Measurements from ENCODE around the gene NEK10. TPM values are rescaled to one million over a fixed set of nuclear protein-coding genes. Genes with fewer than 3 reads are reported as not detected.

NEK10 gene
- total RNA-seq, 1 donor from 2014 or later = 0.67 TPM

DNA sequence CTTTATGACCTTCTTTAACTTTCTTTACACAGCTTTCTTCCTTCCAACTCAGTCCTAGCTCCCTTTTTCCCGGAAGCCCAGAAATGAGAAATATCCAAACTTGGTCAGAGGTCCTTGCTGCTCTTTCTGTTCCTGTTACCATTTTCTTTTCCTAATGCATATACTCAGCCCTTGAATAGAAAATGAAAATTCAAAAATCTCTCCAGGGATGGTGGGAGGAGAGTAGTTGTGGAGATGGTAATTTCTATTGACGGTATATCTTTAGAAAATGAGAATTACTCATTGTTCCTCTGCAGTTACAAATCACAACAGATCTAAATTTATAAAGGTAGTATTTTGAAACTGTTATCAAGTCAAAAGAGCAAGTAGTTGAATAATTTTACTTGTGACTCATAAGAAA, 255.1 kb downstream of the NEK10 start:
- no peak overlapping the region for H3K4me3 ChIP-seq (ENCODE audit: low read depth, low read length)
- TF ChIP-seq, protein P1, sequence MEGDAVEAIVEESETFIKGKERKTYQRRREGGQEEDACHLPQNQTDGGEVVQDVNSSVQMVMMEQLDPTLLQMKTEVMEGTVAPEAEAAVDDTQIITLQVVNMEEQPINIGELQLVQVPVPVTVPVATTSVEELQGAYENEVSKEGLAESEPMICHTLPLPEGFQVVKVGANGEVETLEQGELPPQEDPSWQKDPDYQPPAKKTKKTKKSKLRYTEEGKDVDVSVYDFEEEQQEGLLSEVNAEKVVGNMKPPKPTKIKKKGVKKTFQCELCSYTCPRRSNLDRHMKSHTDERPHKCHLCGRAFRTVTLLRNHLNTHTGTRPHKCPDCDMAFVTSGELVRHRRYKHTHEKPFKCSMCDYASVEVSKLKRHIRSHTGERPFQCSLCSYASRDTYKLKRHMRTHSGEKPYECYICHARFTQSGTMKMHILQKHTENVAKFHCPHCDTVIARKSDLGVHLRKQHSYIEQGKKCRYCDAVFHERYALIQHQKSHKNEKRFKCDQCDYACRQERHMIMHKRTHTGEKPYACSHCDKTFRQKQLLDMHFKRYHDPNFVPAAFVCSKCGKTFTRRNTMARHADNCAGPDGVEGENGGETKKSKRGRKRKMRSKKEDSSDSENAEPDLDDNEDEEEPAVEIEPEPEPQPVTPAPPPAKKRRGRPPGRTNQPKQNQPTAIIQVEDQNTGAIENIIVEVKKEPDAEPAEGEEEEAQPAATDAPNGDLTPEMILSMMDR (IDR thresholded peaks at IDR 0.05; ENCODE audit: insufficient read depth, low read length, poor library complexity, severe bottlenecking) = no peak
- no peaks in the 10 kb centered on the region for H3K27me3 ChIP-seq (ENCODE audit: control insufficient read depth, insufficient read depth, low read length)
- DNase-seq (ENCODE audit: low read depth) = no peak
- H3K36me3 ChIP-seq (ENCODE audit: control insufficient read depth, insufficient read depth, low read length) = no peaks in the 10 kb centered on the region

DNA sequence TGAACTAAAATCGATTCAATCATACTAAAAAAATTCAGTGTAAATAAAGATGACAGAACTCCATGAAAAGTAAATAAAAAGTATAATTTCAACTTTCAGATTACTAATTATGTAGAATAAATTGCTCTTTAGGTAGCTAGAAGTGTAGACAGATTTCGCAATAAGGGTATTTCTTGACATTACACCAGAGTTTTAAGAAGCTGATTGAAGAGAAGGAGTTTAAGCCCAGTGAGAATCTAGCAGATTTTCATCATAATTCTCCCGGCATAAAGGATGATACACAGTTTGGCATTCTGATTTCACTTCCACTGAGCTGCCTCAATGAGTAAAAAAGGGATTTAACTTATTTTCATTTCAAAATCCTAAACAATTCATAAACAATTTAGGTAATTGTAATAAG, 259.2 kb downstream of the NEK10 start:
- Histone ChIP-seq H3K4me3 (ENCODE audit: low read depth, low read length) (no peak overlapping the region), H3K36me3 (ENCODE audit: control insufficient read depth, insufficient read depth, low read length) (no peaks in the 10 kb centered on the region), H3K27me3 (ENCODE audit: control insufficient read depth, insufficient read depth, low read length) (no peaks in the 10 kb centered on the region)
- TF ChIP-seq, protein P1 (IDR thresholded peaks at IDR 0.05; ENCODE audit: insufficient read depth, low read length, poor library complexity, severe bottlenecking) = no peak
- DNase-seq (ENCODE audit: low read depth) = no peak

GRCh38 chr3:27108322-27108721, 260.9 kb downstream of the NEK10 start:
- H3K36me3 ChIP-seq (ENCODE audit: control insufficient read depth, insufficient read depth, low read length) = no peaks in the 10 kb centered on the region
- no peak overlapping the region for H3K4me3 ChIP-seq (ENCODE audit: low read depth, low read length)
- TF ChIP-seq, protein P1 (IDR thresholded peaks at IDR 0.05; ENCODE audit: insufficient read depth, low read length, poor library complexity, severe bottlenecking) = no peak
- no peaks in the 10 kb centered on the region for H3K27me3 ChIP-seq (ENCODE audit: control insufficient read depth, insufficient read depth, low read length)
- DNase-seq (ENCODE audit: low read depth) = no peak

DNA sequence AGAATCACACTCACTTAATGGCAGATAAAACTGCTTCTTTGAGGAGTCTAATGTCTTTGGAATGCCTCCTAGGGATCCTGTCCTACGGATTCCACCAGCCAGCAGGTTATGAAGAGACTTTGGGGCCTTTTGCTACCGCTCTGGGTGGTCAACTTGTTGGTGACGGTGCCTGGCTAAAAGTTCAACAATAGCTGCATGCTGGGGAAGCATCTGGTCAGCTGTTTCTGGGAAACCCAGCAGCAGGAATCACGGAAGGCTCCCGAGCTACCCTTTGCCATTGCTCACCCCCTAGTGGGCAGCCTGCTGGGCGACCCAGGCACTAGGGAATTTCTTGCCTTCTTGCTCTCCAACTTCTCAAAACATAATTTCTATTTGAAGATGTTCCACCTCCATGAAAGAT, 263.3 kb downstream of the NEK10 start:
- no peak for DNase-seq (ENCODE audit: low read depth)
- Histone ChIP-seq H3K4me3 (ENCODE audit: low read depth, low read length) (no peak overlapping the region), H3K36me3 (ENCODE audit: control insufficient read depth, insufficient read depth, low read length) (no peaks in the 10 kb centered on the region), H3K27me3 (ENCODE audit: control insufficient read depth, insufficient read depth, low read length) (no peaks in the 10 kb centered on the region)
- TF ChIP-seq, protein P1 (IDR thresholded peaks at IDR 0.05; ENCODE audit: insufficient read depth, low read length, poor library complexity, severe bottlenecking) = peak; percentile 18

DNA sequence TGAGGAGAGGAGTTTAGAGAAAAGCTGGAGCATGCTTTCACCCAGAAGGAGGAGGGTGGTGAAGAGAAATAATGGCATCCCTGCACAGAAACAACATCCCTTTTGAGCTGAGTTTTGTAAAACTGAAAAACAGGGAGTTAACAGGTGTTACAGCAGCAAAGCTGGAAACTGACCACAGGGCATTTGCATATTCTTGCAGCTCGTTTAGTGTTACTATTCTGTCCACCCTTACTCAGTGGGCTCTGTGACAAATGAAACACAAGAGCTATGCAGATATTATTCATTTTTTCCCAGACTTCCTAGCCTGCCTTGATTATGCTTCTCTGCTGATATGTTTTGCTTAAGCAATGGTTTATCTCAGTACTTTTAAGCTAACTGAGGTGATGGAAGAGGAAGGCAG, 272.0 kb downstream of the NEK10 start:
- TF ChIP-seq, protein P1 (IDR thresholded peaks at IDR 0.05; ENCODE audit: insufficient read depth, low read length, poor library complexity, severe bottlenecking) = no peak
- DNase-seq (ENCODE audit: low read depth) = no peak
- Histone ChIP-seq H3K4me3 (ENCODE audit: low read depth, low read length) (no peak overlapping the region), H3K27me3 (ENCODE audit: control insufficient read depth, insufficient read depth, low read length) (no peaks in the 10 kb centered on the region), H3K36me3 (ENCODE audit: control insufficient read depth, insufficient read depth, low read length) (no peaks in the 10 kb centered on the region)

DNA sequence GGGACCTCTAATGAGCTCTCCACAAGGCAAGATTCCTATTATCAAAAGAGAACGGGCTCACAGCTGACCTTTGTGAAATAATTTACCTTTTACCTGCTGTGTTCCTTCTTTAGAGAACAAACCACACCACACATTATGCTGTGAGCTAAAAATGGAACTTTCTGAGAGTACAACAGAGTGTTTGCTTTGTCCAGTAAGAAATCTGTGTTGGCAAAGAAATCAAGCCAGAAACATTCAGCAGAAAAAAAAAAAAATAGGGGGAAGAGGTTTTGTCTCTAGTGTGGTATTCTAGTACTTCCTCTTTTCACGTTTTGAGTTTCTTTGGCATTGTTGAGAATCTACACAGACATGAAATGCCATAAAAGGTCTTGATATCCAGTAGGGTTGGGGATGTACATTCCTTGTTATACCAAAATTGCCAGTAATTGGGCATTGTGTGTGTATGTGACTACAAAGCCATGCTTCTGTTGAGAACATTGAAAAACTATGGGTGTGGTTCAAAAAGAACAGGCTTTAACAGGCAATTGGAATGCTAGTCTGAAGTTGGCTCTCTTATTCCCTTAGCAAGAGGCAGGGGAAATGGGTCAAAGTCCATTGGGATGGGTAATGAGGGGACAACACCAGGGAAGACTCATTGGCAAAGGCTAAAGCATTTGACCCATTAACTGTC, 273.5 kb downstream of the NEK10 start:
- TF ChIP-seq, protein P1 (IDR thresholded peaks at IDR 0.05; ENCODE audit: insufficient read depth, low read length, poor library complexity, severe bottlenecking) = no peak
- no peak overlapping the region for H3K4me3 ChIP-seq (ENCODE audit: low read depth, low read length)
- no peak for DNase-seq (ENCODE audit: low read depth)
- H3K36me3 ChIP-seq (ENCODE audit: control insufficient read depth, insufficient read depth, low read length) = no peaks in the 10 kb centered on the region
- no peaks in the 10 kb centered on the region for H3K27me3 ChIP-seq (ENCODE audit: control insufficient read depth, insufficient read depth, low read length)
